DND-41 (cell line): ENCODE data around the gene STK32C.

Source experiments
- ATAC-seq: fragments of 200-7000 bp; cut with Tn5 transposase; 3 replicates; pipeline ENCODE4 v1.9.1; 2021; ENCODE audit warnings: low read depth; ENCODE audit not compliant: insufficient read depth
- DNase-seq: peaks from one replicate; pipeline ENCODE4 v3.0.0-alpha.2; 2020
- H2AFZ ChIP-seq: 2 replicates; pipeline ENCODE4 v1.6.0; 2012; ENCODE audit warnings: low read depth, low read length
- H3K27ac ChIP-seq: 2 replicates; pipeline ENCODE4 v1.5.1; 2012; ENCODE audit warnings: low read length, inconsistent platforms
- H3K27me3 ChIP-seq: fragments of 200-600 bp; sonication (generic); 2 replicates; pipeline ENCODE4 v1.6.0; 2012; ENCODE audit warnings: low read length, mild to moderate bottlenecking, inconsistent platforms; ENCODE audit not compliant: insufficient read depth, poor library complexity
- H3K36me3 ChIP-seq: 2 replicates; pipeline ENCODE4 v1.5.1; 2012; ENCODE audit warnings: low read length, inconsistent platforms; ENCODE audit not compliant: insufficient read depth
- H3K4me1 ChIP-seq: 2 replicates; pipeline ENCODE4 v1.5.1; 2012; ENCODE audit warnings: mild to moderate bottlenecking, low read length; ENCODE audit not compliant: insufficient read depth
- H3K4me2 ChIP-seq: 2 replicates; pipeline ENCODE4 v1.6.0; 2012; ENCODE audit warnings: mild to moderate bottlenecking, moderate library complexity, low read length, inconsistent platforms; ENCODE audit not compliant: insufficient read depth
- H3K4me3 ChIP-seq, 2 experiments: fragments of 200-600 bp in 1 of 2; shearing (Covaris generic) in 1 of 2; 2 replicates each; pipeline ENCODE4 v1.5.1; 2012 to 2016; ENCODE audit warnings: inconsistent platforms in 2 of 2, low read length in 2 of 2, mild to moderate bottlenecking in 2 of 2, low read depth in 1 of 2, moderate library complexity in 1 of 2
- H3K79me2 ChIP-seq: 2 replicates; pipeline ENCODE4 v1.6.0; 2012; ENCODE audit warnings: low read length, inconsistent platforms; ENCODE audit not compliant: insufficient read depth
- H3K9ac ChIP-seq: 2 replicates; pipeline ENCODE4 v1.6.0; 2012; ENCODE audit warnings: low read depth, mild to moderate bottlenecking, inconsistent platforms, low read length, moderate library complexity
- H3K9me3 ChIP-seq: 2 replicates; pipeline ENCODE4 v1.5.1; 2012; ENCODE audit warnings: low read length, moderate library complexity, mild to moderate bottlenecking, inconsistent platforms; ENCODE audit not compliant: insufficient read depth, severe bottlenecking
- H4K20me1 ChIP-seq: 2 replicates; pipeline ENCODE4 v1.6.0; 2012; ENCODE audit warnings: low read length; ENCODE audit not compliant: insufficient read depth
- EZH2 ChIP-seq: IDR thresholded peaks from 3 replicates; pipeline ENCODE4 v1.6.1; 2012; ENCODE audit warnings: borderline replicate concordance, low read depth, mild to moderate bottlenecking, moderate library complexity, low read length, inconsistent platforms; ENCODE audit not compliant: severe bottlenecking
- TF ChIP-seq, protein P1 (sequence below): IDR thresholded peaks from 2 replicates; pipeline ENCODE4 v1.5.1; 2012; ENCODE audit warnings: borderline replicate concordance, low read length, moderate library complexity, mild to moderate bottlenecking; ENCODE audit not compliant: poor library complexity, severe bottlenecking; ENCODE audit errors: extremely low read depth

STK32C gene

DNA sequence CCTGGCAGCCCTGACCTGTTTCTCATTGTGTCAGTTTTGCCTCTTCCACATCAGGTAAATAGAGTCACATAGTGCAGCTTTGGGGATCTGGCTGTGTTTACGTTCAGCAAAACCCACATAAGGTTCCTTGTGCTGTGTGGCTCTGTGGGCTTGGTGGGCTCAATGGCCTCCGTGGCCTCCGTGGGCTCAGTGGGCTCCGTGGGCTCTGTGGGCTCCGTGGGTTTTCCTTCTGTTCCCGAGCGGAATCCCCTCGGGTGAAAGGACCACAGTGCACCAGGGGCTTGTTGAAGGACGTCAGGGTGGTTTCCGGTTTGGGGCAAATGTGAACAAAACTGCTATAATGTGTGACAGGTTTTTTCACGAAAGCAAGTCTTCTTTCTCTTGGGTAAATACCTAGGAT lies 133.5 kb downstream of the STK32C start:
- ATAC-seq (no peak), DNase-seq (no peak)
- Histone ChIP-seq H3K4me3 (no peak overlapping the region), H3K9me3 (peaks cover 4% of the 10 kb centered on the region), H2AFZ (no peak overlapping the region), H3K27ac (no peak overlapping the region), H3K4me1 (no peaks in the 10 kb centered on the region), H3K79me2 (no peaks in the 10 kb centered on the region), H3K4me2 (no peak overlapping the region), H3K27me3 (no peaks in the 10 kb centered on the region), H3K36me3 (no peaks in the 10 kb centered on the region), H3K9ac (no peak overlapping the region), H4K20me1 (no peaks in the 10 kb centered on the region)
- TF ChIP-seq, protein P1, sequence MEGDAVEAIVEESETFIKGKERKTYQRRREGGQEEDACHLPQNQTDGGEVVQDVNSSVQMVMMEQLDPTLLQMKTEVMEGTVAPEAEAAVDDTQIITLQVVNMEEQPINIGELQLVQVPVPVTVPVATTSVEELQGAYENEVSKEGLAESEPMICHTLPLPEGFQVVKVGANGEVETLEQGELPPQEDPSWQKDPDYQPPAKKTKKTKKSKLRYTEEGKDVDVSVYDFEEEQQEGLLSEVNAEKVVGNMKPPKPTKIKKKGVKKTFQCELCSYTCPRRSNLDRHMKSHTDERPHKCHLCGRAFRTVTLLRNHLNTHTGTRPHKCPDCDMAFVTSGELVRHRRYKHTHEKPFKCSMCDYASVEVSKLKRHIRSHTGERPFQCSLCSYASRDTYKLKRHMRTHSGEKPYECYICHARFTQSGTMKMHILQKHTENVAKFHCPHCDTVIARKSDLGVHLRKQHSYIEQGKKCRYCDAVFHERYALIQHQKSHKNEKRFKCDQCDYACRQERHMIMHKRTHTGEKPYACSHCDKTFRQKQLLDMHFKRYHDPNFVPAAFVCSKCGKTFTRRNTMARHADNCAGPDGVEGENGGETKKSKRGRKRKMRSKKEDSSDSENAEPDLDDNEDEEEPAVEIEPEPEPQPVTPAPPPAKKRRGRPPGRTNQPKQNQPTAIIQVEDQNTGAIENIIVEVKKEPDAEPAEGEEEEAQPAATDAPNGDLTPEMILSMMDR = no peak
- no peak for TF ChIP-seq EZH2

DNA sequence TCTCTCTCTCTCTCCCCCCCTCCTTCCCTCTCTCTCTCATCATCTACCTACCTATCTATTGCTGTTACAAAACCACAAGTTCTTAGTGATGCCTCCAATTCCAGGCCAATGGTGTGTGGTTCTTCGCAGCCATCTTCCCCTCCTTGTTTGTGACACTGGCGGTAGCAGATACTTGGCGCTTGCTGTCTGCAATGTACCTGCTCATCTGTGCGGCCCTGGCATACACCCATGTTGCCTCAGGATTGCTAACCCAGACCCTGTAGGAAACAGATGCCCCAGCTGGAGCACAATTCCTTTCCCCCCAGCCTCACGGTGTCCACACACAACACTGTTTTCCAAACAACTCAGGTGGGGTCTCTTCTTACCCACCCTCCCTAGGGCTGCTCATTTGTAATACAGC lies 134.6 kb downstream of the STK32C start:
- H4K20me1 ChIP-seq = no peaks in the 10 kb centered on the region
- TF ChIP-seq, protein P1 = no peak
- TF ChIP-seq EZH2 = no peak
- no peaks in the 10 kb centered on the region for H3K79me2 ChIP-seq
- no peaks in the 10 kb centered on the region for H3K4me1 ChIP-seq
- DNase-seq (no peak), ATAC-seq (no peak)
- peaks cover 4% of the 10 kb centered on the region for H3K9me3 ChIP-seq
- no peak overlapping the region for H3K9ac ChIP-seq
- no peaks in the 10 kb centered on the region for H3K36me3 ChIP-seq
- H3K27ac ChIP-seq = no peak overlapping the region
- H3K27me3 ChIP-seq = no peaks in the 10 kb centered on the region
- no peak overlapping the region for H3K4me3 ChIP-seq
- no peak overlapping the region for H2AFZ ChIP-seq
- H3K4me2 ChIP-seq = no peak overlapping the region

DNA sequence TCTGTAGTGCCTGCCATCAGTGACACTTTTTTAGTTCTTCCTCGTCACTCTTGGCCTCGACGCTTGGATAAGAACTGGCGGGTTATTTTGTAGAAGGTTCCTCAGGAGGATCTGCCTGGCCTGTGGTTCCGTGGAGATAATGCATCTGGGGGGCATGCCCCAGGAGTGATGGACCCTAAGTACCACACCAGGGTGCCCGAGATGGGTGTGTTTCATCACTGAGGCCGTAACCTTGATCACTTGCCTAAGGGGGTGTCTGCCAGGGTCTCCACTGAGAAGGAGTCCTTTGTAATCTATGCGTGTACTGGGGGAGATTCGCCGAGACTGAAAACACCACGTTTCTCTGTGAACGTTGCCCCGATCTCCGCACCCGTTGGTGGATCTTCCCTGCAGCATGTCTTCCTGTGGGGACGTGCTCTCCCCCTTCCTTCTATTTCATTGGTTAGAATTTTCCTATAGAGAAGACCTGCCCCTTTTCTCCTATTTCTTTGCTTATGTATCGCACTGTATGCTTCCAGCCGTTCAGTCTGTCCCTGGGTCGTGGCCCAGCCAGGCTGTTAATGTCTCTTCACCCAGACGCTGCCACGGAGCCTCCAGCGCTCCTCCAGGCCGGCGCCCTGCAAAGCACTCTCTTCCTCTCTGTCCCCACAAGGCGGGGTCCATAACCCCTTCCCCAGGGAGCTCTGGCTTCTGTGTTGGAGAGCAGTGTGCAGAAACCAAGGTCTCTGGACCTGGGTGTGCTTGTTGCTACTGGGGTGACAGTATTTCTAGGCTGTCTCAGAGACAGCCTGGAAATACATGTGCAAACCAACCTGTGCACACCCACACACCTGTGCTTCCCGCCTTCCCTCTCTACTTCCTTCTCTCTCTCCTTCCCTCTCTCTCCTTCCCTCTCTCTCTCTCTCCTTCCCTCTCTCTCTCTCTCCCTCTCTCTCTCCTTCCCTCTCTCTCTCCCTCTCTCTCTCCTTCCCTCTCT lies 135.4 kb downstream of the STK32C start:
- H3K4me1 ChIP-seq = no peaks in the 10 kb centered on the region
- H3K4me3 ChIP-seq = no peak overlapping the region
- no peak overlapping the region for H3K4me2 ChIP-seq
- no peaks in the 10 kb centered on the region for H3K79me2 ChIP-seq
- H3K27ac ChIP-seq = no peak overlapping the region
- TF ChIP-seq EZH2 = no peak
- TF ChIP-seq, protein P1 = no peak
- H4K20me1 ChIP-seq = no peaks in the 10 kb centered on the region
- ATAC-seq (no peak), DNase-seq (no peak)
- H3K9me3 ChIP-seq = peaks cover 4% of the 10 kb centered on the region
- no peaks in the 10 kb centered on the region for H3K36me3 ChIP-seq
- H3K27me3 ChIP-seq = no peaks in the 10 kb centered on the region
- no peak overlapping the region for H2AFZ ChIP-seq
- no peak overlapping the region for H3K9ac ChIP-seq
